GM04503 (cell line): ENCODE data around the gene RPRM.
"Not testable (repeated sequence)": the region's sequence is repeated elsewhere in the genome, so short reads cannot be mapped to it uniquely, and the experiment has no call there.

ENCODE experiments used
- DNase-seq: peaks from one replicate; pipeline ENCODE4 v3.0.0-alpha.2; 2012; ENCODE audit warnings: low read depth

The RPRM gene

DNA sequence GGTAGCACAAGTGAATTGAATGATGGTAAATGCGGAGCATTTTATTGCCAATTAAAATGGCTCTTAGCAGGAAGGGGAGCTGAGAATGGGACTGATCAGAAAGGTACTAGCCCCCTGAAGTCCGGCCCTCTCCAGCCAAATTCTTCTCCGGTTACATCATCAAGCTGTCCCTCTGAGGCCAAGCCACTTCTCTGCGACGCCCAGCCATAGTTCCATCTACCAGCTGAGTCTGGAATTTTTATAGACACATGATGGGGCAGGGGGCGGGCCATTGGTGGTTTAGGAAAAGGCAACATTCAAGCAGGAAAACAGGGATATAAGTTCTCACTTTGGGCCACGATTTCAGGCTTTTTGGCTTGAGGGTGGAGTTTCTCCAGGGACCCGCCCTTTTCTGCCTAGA is 22.7 kb downstream of the RPRM start:
- DNase-seq, result no peak

DNA sequence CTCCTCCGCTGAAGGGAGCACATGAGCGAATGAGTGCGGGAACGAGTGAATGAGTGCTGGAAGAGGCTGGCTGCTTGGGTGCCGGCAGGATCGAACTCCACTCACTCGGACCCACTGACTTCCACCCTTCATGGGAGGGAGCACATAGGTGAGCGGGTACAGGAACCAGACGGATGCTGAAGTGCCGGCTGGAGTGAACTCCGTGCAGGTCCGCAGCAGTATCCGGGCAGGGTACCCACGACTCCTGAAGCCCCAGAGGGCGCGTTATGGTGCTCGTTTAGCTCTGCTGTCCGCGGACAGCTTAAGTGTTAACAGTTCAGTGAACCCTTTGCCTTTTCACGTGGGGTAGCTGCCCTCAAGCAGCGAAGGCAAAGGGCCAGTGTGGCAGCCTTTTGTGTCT is 23.2 kb downstream of the RPRM start:
- no peak for DNase-seq

GRCh38 chr2:153451611-153452010 is 27.0 kb downstream of the RPRM start:
- DNase-seq, result no peak

DNA sequence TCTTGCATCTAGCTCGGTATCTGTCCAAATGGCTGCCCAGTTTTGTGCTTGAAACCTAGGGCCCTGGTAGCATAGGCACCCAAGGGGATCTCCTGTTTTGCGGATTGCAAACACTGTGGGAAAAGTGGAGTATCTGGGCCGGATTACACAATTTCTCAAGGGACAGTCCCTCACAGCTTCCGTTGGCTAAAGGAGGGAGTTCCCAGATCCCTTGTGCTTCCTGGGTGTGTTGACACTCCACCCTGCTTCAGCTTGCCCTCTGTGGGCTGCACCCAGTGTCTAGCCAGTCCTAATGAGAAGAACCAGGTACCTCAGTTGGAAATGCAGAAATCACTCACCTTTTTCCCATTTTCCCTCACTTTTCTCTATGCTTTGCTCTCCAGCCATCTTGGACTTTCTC is 35.5 kb downstream of the RPRM start:
- no peak for DNase-seq

DNA sequence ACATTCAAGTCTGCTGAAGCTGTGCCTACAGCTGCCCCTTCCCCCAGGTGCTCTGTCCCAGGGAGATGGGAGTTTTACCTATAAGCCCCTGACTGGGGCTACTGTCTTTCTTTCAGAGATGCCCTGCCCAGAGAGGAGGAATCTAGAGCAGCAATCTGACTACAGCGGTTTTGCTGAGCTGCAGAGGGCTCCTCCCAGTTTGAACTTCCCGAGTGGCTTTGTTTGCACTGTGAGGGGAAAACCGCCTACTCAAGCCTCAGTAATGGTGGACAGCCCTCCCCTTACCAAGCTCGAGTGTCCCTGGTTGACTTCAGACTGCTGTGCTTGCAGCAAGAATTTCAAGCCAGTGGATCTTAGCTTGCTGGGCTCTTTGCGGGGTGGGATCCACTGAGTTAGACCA is 35.9 kb downstream of the RPRM start:
- not testable (repeated sequence) for DNase-seq

DNA sequence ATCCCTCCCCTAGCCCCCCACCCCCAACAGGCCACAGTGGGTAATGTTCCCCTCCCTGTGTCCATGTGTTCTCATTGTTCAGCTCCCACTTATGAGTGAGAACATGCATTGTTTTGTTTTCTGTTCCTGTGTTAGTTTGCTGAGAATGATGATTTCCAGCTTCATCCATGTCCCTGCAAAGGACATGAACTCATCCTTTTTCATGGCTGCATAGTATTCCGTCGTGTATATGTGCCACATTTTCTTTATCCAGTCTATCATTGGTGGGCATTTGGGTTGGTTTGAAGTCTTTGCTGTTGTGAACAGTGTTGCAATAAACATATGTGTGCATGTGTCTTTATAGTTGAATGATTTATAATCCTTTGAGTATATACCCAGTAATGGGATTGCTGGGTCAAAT is 38.5 kb downstream of the RPRM start:
- DNase-seq, result not testable (repeated sequence)

GRCh38 chr2:153433403-153433802 is 45.2 kb downstream of the RPRM start:
- DNase-seq, result no peak

- DNase-seq, result no peak
Observed at GRCh38 chr2:153432381-153432780, 46.2 kb downstream of the RPRM start.

- no peak for DNase-seq
Observed at GRCh38 chr2:153431114-153431513, 47.4 kb downstream of the RPRM start.
